ENCODE data around the gene GSTCD.

The GSTCD gene

GRCh38 chr4:105894660-105895582 is 186.3 kb downstream of the GSTCD start, which contains the start of gene NPNT:
Gene NPNT (plus strand): TSS chr4:105895471. CDS start chr4:105895653, 182 bp downstream.
- no peak for DNase-seq (ENCODE audit: low read depth)

GRCh38 chr4:105895583-105896460 is 187.2 kb downstream of the GSTCD start:
- no peak for DNase-seq (ENCODE audit: low read depth)

- DNase-seq (ENCODE audit: low read depth): no peak
Observed at GRCh38 chr4:105896461-105896942, 187.9 kb downstream of the GSTCD start.
